GM23338 (cell line): ENCODE measurements around the gene RFNG.

Source experiments
- CTCF ChIP-seq, 2 experiments: fragments of 200-600 bp in 1 of 2; sonication (generic) in 1 of 2; conservative IDR thresholded peaks; 2 replicates each; pipeline versions ENCODE4 v1.5.1 to v1.6.1; 2016 to 2017; ENCODE audit warnings: antibody characterized with exemption in 2 of 2, low read depth in 2 of 2, mild to moderate bottlenecking in 2 of 2, moderate library complexity in 1 of 2
- ETS1 ChIP-seq: IDR thresholded peaks from 2 replicates; pipeline ENCODE4 v1.6.1; 2016; ENCODE audit warnings: antibody characterized with exemption
- EZH2 ChIP-seq: fragments of 200-600 bp; sonication (generic); IDR thresholded peaks from one replicate; pipeline ENCODE4 v1.8.0; 2017; ENCODE audit warnings: antibody characterized with exemption, mild to moderate bottlenecking, low read depth; ENCODE audit not compliant: unreplicated experiment
- EZH2phosphoT487 ChIP-seq: fragments of 200-600 bp; sonication (generic); IDR thresholded peaks from one replicate; pipeline ENCODE4 v1.8.1; 2018; ENCODE audit warnings: antibody characterized with exemption; ENCODE audit not compliant: unreplicated experiment
- JUNB ChIP-seq: IDR thresholded peaks from one replicate; pipeline ENCODE4 v1.6.1; 2016; ENCODE audit warnings: antibody characterized with exemption; ENCODE audit not compliant: unreplicated experiment
- NANOG ChIP-seq: IDR thresholded peaks from 2 replicates; pipeline ENCODE4 v1.6.1; 2016; ENCODE audit warnings: antibody characterized with exemption, borderline replicate concordance
- POLR2AphosphoS5 ChIP-seq: IDR thresholded peaks from 2 replicates; pipeline ENCODE4 v1.6.1; 2016; ENCODE audit warnings: antibody characterized with exemption, low read depth
- REST ChIP-seq: IDR thresholded peaks from one replicate; pipeline ENCODE4 v1.6.1; 2018; ENCODE audit warnings: antibody characterized with exemption; ENCODE audit not compliant: unreplicated experiment
- STAT1 ChIP-seq: IDR thresholded peaks from one replicate; pipeline ENCODE4 v1.6.1; 2016; ENCODE audit warnings: antibody characterized with exemption; ENCODE audit not compliant: unreplicated experiment
- ZNF114 ChIP-seq: fragments of 250-450 bp; sonication (Bioruptor Pico); IDR thresholded peaks from 2 replicates; pipeline ENCODE4 v1.5.0; 2020; ENCODE audit warnings: mild to moderate bottlenecking, moderate library complexity
- ZNF331 ChIP-seq: fragments of 250-450 bp; sonication (Bioruptor Pico); IDR thresholded peaks from 2 replicates; pipeline ENCODE4 v1.5.0; 2020; ENCODE audit warnings: low read depth, mild to moderate bottlenecking, moderate library complexity
- ZNF462 ChIP-seq: fragments of 250-450 bp; sonication (Bioruptor Pico); IDR thresholded peaks from 2 replicates; pipeline ENCODE4 v1.5.0; 2020; ENCODE audit warnings: mild to moderate bottlenecking, moderate library complexity

GRCh38 chr17:82014971-82015310 lies 36.7 kb downstream of the RFNG start:
- TF ChIP-seq NANOG (no peak), CTCF (conservative IDR thresholded peaks at IDR 0.05; ENCODE audit: low read depth in 2 of 2) (no peak), EZH2 (no peak), ZNF462 (CRISPR knock-in tag) (no peak), POLR2AphosphoS5 (no peak), EZH2phosphoT487 (no peak), REST (no peak), ETS1 (no peak), ZNF331 (no peak), ZNF114 (CRISPR knock-in tag) (no peak), JUNB (no peak), STAT1 (no peak)
